ENCODE data around the gene EHMT1. TPM values are rescaled to one million over a fixed set of nuclear protein-coding genes. Genes with fewer than 3 reads are reported as not detected.

EHMT1 gene
- total and polyA plus RNA-seq, 9 of the 15 experiments (the other 6 are each of a cell fraction or from before 2014, with no cell fraction given) = 2.2 to 76.0 (median 36.4) TPM

DNA sequence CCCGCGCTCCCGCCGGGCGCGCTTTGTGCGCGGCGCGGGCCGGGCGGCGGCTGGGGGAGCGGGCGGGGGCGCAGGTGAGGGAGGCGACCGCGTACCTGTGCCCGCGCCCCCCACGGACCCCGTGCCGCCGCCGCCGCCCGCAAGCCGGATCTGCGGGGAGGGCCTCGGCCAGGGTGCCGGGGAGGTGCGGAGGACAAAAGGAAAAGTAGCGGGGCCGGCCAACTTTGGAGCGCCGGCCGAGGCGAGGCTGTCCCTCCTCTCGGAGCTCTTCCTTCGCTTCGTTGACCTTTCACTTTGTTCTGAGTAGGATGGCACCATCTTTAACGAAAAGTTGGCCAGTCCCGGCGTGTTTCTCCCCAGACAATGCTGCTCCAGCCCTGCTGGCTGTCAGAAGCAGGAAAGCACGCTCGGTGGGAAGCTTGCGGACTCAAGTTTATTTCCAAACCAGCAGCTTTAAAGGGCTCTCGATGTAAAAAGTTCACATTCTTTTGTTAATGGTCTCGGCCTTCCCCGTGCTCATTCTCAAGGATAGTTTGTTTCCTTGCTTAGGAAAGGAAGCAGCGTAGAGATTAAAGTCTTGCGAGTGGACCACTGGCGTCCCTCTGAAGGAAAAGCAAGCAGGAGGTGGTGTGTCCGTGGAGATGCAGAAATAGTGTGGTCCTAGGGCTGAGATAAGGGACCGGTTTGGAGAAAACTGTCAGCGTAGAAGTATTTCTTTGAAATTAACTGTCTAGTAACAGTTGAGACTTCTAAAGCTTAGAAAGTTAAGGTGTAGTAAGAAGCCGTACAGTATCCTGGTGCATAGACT, 639 bp downstream of the EHMT1 start (continued):
- TF ChIP-seq, protein P1, sequence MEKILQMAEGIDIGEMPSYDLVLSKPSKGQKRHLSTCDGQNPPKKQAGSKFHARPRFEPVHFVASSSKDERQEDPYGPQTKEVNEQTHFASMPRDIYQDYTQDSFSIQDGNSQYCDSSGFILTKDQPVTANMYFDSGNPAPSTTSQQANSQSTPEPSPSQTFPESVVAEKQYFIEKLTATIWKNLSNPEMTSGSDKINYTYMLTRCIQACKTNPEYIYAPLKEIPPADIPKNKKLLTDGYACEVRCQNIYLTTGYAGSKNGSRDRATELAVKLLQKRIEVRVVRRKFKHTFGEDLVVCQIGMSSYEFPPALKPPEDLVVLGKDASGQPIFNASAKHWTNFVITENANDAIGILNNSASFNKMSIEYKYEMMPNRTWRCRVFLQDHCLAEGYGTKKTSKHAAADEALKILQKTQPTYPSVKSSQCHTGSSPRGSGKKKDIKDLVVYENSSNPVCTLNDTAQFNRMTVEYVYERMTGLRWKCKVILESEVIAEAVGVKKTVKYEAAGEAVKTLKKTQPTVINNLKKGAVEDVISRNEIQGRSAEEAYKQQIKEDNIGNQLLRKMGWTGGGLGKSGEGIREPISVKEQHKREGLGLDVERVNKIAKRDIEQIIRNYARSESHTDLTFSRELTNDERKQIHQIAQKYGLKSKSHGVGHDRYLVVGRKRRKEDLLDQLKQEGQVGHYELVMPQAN (IDR thresholded peaks at IDR 0.05; ENCODE audit: borderline replicate concordance) = 0 out of 2 replicates have a peak, but pooled peaks have one; percentile 46
- no peak for TF ChIP-seq HDAC8 (tag; IDR thresholded peaks at IDR 0.05)
- TF ChIP-seq PHF21A (IDR thresholded peaks at IDR 0.05; ENCODE audit: borderline replicate concordance, low read depth) = no peak
- TF ChIP-seq, protein P2, sequence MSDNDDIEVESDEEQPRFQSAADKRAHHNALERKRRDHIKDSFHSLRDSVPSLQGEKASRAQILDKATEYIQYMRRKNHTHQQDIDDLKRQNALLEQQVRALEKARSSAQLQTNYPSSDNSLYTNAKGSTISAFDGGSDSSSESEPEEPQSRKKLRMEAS (CRISPR knock-in tag; IDR thresholded peaks at IDR 0.05) = peak; percentile 35; the same call in 1 of the 2 replicates
- no peak for TF ChIP-seq OTX1 (CRISPR knock-in tag; IDR thresholded peaks at IDR 0.05)
- TF ChIP-seq CHD1 (IDR thresholded peaks at IDR 0.05; ENCODE audit: low read length) = peak; percentile 66
- 0 out of 4 replicates have a peak, but pooled peaks of 1 of the 2 experiments have one; percentile 48 for TF ChIP-seq HDAC1 (IDR thresholded peaks at IDR 0.05)
- TF ChIP-seq ZNF347 (CRISPR knock-in tag; IDR thresholded peaks at IDR 0.05; ENCODE audit: low read depth) = no peak
- 0 out of 2 replicates have a peak, but pooled peaks have one; percentile 30 for TF ChIP-seq SP1 (CRISPR knock-in tag; IDR thresholded peaks at IDR 0.05)
- TF ChIP-seq ZBTB5 (IDR thresholded peaks at IDR 0.05) = no peak
